HG03460 (cell line): ENCODE data around the gene CRACDL.

Source experiments
- ATAC-seq: cut with Tn5 transposase; IDR thresholded peaks from one replicate; pipeline ENCODE4 v1.9.1; 2021; ENCODE audit not compliant: unreplicated experiment

CRACDL gene

GRCh38 chr2:98805412-98806171, 130.4 kb downstream of the CRACDL start:
- no peak for ATAC-seq

GRCh38 chr2:98804736-98805135, 131.3 kb downstream of the CRACDL start:
- ATAC-seq: no peak

GRCh38 chr2:98804265-98804650, 131.8 kb downstream of the CRACDL start:
- ATAC-seq: no peak

- no peak for ATAC-seq
Observed at GRCh38 chr2:98803405-98804264, 132.4 kb downstream of the CRACDL start.

- ATAC-seq: no peak
Observed at GRCh38 chr2:98802344-98802743, 133.7 kb downstream of the CRACDL start.

GRCh38 chr2:98801921-98802321, 134.1 kb downstream of the CRACDL start:
- no peak for ATAC-seq

GRCh38 chr2:98801286-98801685, 134.7 kb downstream of the CRACDL start:
- no peak for ATAC-seq

GRCh38 chr2:98800330-98801064, 135.5 kb downstream of the CRACDL start:
- ATAC-seq: no peak

- no peak for ATAC-seq
Observed at GRCh38 chr2:98799375-98800329, 136.4 kb downstream of the CRACDL start.

- no peak for ATAC-seq
Observed at GRCh38 chr2:98796775-98797544, 139.1 kb downstream of the CRACDL start.

GRCh38 chr2:98795891-98796676, 139.9 kb downstream of the CRACDL start:
- no peak for ATAC-seq

GRCh38 chr2:98793897-98794830, 141.9 kb downstream of the CRACDL start:
- ATAC-seq: no peak

GRCh38 chr2:98793275-98793674, 142.8 kb downstream of the CRACDL start:
- no peak for ATAC-seq

GRCh38 chr2:98790221-98790620, 145.8 kb downstream of the CRACDL start:
- ATAC-seq: no peak

GRCh38 chr2:98787700-98788099, 148.3 kb downstream of the CRACDL start:
- ATAC-seq: no peak

GRCh38 chr2:98786179-98786578, 149.8 kb downstream of the CRACDL start:
- ATAC-seq: no peak

GRCh38 chr2:98782570-98782969, 153.5 kb downstream of the CRACDL start:
- no peak for ATAC-seq

GRCh38 chr2:98781822-98782221, 154.2 kb downstream of the CRACDL start:
- ATAC-seq: no peak
